ENCODE results near the gene TAAR9. TPM values are rescaled to one million over a fixed set of nuclear protein-coding genes. Genes with fewer than 3 reads are reported as not detected.

The TAAR9 gene
- total RNA-seq, 1 donor from 2014 or later = not detected

DNA sequence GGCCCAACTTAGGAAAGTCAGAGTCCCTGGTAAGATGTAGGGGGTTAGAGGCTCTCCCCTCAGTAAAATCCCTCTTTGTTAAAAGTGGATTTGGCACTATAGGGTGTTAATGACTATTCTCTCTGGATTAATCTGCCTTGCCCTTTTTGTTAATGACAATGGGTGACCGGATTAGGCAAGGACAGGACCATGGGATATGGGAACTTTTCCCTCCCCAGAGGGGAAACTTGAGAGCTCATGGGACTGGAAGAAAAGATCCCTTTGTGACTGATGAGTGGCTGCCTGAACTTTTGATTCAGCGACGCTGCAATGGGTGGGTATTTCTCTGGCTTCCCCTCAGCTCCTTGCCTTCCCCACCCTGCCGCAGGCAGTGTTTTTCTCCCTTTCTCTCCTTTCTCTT is 12.2 kb upstream of the TAAR9 start:
- peak; percentile 73 for DNase-seq (ENCODE audit: low spot score)
- no peaks in the 10 kb centered on the region for H3K27me3 ChIP-seq
- H3F3A ChIP-seq (ENCODE audit: low read depth) = peaks cover 13% of the 10 kb centered on the region
- Mint-ChIP-seq H3K4me1 (peaks cover 17% of the 10 kb centered on the region), H3K36me3 (no peaks in the 10 kb centered on the region), H3K27me3 (ENCODE audit: insufficient read depth, low read depth) (peaks cover 8% of the 10 kb centered on the region), H3K4me3 (no peak overlapping the region), H3K27ac (peak overlapping the region; percentile 0), H3K9me3 (no peaks in the 10 kb centered on the region)
- no peak overlapping the region for H3K9ac ChIP-seq
- peaks cover 19% of the 10 kb centered on the region for H3K4me1 ChIP-seq
- TF ChIP-seq EZH2 (IDR thresholded peaks at IDR 0.05) (no peak), EZH2phosphoT487 (IDR thresholded peaks at IDR 0.05) (peak; percentile 68)
- H3K36me3 ChIP-seq = no peaks in the 10 kb centered on the region
- H3K9me3 ChIP-seq (ENCODE audit: low read depth) = no peaks in the 10 kb centered on the region
- H3K79me2 ChIP-seq (ENCODE audit: low read depth) = no peaks in the 10 kb centered on the region
- H3K4me2 ChIP-seq = peak overlapping the region; percentile 69
- no peak overlapping the region for H2AFZ ChIP-seq (replicated peaks)
- H4K20me1 ChIP-seq (ENCODE audit: low read depth) = no peaks in the 10 kb centered on the region
- H3K27ac ChIP-seq = no peak overlapping the region
- H3K4me3 ChIP-seq = no peak overlapping the region

DNA sequence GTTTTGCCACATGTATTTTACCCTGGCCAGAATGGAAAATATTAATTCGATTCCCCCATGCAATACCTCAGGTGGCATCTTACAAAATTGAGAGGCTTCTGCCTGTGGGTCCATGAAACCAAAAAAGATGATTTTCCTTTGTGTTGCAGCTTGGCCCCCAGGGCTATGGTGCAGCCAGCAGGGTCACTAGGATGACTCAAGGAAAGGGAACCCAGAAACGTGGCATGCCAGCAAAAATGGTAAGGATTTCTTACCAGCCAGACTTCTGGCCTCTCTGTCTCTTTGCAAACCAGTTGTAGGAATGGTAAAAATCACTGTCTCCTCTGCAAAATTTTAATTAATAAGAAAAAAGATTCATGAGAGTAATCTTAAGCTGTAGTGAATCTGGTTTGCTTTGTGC is 11.6 kb upstream of the TAAR9 start:
- H3K27ac Mint-ChIP-seq = no peak overlapping the region
- no peak overlapping the region for H3K4me3 Mint-ChIP-seq
- Histone ChIP-seq H3K9me3 (ENCODE audit: low read depth) (no peaks in the 10 kb centered on the region), H3K4me1 (peaks cover 19% of the 10 kb centered on the region), H3K27me3 (no peaks in the 10 kb centered on the region), H3K79me2 (ENCODE audit: low read depth) (no peaks in the 10 kb centered on the region), H3F3A (ENCODE audit: low read depth) (peaks cover 13% of the 10 kb centered on the region), H3K4me2 (peak overlapping the region; percentile 69), H3K36me3 (no peaks in the 10 kb centered on the region), H3K9ac (no peak overlapping the region), H2AFZ (replicated peaks) (no peak overlapping the region), H3K4me3 (no peak overlapping the region), H4K20me1 (ENCODE audit: low read depth) (no peaks in the 10 kb centered on the region), H3K27ac (no peak overlapping the region)
- DNase-seq (ENCODE audit: low spot score) = no peak
- peaks cover 8% of the 10 kb centered on the region for H3K27me3 Mint-ChIP-seq (ENCODE audit: insufficient read depth, low read depth)
- peaks cover 17% of the 10 kb centered on the region for H3K4me1 Mint-ChIP-seq
- TF ChIP-seq EZH2phosphoT487 (IDR thresholded peaks at IDR 0.05) = no peak
- TF ChIP-seq EZH2 (IDR thresholded peaks at IDR 0.05) = no peak
- no peak for TF ChIP-seq CTCF (IDR thresholded peaks at IDR 0.05)
- H3K9me3 Mint-ChIP-seq = peaks cover under 1% of the 10 kb centered on the region
- peaks cover under 1% of the 10 kb centered on the region for H3K36me3 Mint-ChIP-seq

GRCh38 chr6:132527791-132528190 is 10.3 kb upstream of the TAAR9 start:
- H3K27ac Mint-ChIP-seq = no peak overlapping the region

More at GRCh38 chr6:132527791-132528190, 10.3 kb upstream of the TAAR9 start:
- Mint-ChIP-seq H3K4me3 (no peak overlapping the region), H3K9me3 (peaks cover 2% of the 10 kb centered on the region), H3K36me3 (peaks cover 3% of the 10 kb centered on the region), H3K27me3 (ENCODE audit: insufficient read depth, low read depth) (peaks cover 8% of the 10 kb centered on the region), H3K4me1 (peaks cover 17% of the 10 kb centered on the region)
- H3K9me3 ChIP-seq (ENCODE audit: low read depth) = no peaks in the 10 kb centered on the region
- no peak overlapping the region for H2AFZ ChIP-seq (replicated peaks)
- H3F3A ChIP-seq (ENCODE audit: low read depth) = peaks cover 13% of the 10 kb centered on the region
- H3K79me2 ChIP-seq (ENCODE audit: low read depth) = no peaks in the 10 kb centered on the region
- no peaks in the 10 kb centered on the region for H3K36me3 ChIP-seq
- peak overlapping the region; percentile 69 for H3K4me2 ChIP-seq
- no peak overlapping the region for H3K27ac ChIP-seq
- TF ChIP-seq CTCF (IDR thresholded peaks at IDR 0.05) (no peak), EZH2phosphoT487 (IDR thresholded peaks at IDR 0.05) (no peak), EZH2 (IDR thresholded peaks at IDR 0.05) (no peak)
- no peak for DNase-seq (ENCODE audit: low spot score)
- H3K27me3 ChIP-seq = no peaks in the 10 kb centered on the region
- no peak overlapping the region for H3K9ac ChIP-seq
- H4K20me1 ChIP-seq (ENCODE audit: low read depth) = no peaks in the 10 kb centered on the region
- H3K4me3 ChIP-seq = no peak overlapping the region
- peaks cover 19% of the 10 kb centered on the region for H3K4me1 ChIP-seq

Measured in neural progenitor cell (in vitro differentiated cells).